ENCODE measurements around the gene PTPRU.

Gene PTPRU

GRCh38 chr1:29371332-29371731 is 135.0 kb downstream of the PTPRU start:
- no peak overlapping the region for H3K4me3 ChIP-seq (ENCODE audit: low read length, poor library complexity, severe bottlenecking)
- no peaks in the 10 kb centered on the region for H3K9me3 ChIP-seq (ENCODE audit: insufficient read depth, low read depth, low read length)
- TF ChIP-seq EZH2phosphoT487 (IDR thresholded peaks at IDR 0.05; ENCODE audit: borderline replicate concordance) (no peak), CTCF (conservative IDR thresholded peaks at IDR 0.05; ENCODE audit: low read length) (no peak)
- H3K9ac ChIP-seq (ENCODE audit: low read depth, low read length, poor library complexity, severe bottlenecking) = no peak overlapping the region
- no peaks in the 10 kb centered on the region for H3K79me2 ChIP-seq (ENCODE audit: insufficient read depth, low read length)
- H3K4me2 ChIP-seq (ENCODE audit: low read depth, low read length, poor library complexity, severe bottlenecking) = no peak overlapping the region
- no peaks in the 10 kb centered on the region for H3K36me3 ChIP-seq (ENCODE audit: insufficient read depth, low read length)
- H4K20me1 ChIP-seq (ENCODE audit: insufficient read depth, low read length, poor library complexity, severe bottlenecking) = no peaks in the 10 kb centered on the region
- no peaks in the 10 kb centered on the region for H3K9me2 ChIP-seq (replicated peaks; ENCODE audit: low read depth, low read length)
- no peaks in the 10 kb centered on the region for H3K27me3 ChIP-seq (ENCODE audit: insufficient read depth, low read length, poor library complexity, severe bottlenecking)
- no peaks in the 10 kb centered on the region for H3F3A ChIP-seq (ENCODE audit: low read depth)
- no peaks in the 10 kb centered on the region for H3K4me1 ChIP-seq (ENCODE audit: insufficient read depth, low read length, poor library complexity, severe bottlenecking)
- no peak overlapping the region for H2AFZ ChIP-seq (ENCODE audit: low read length)

GRCh38 chr1:29372108-29372507 is 135.8 kb downstream of the PTPRU start:
- no peaks in the 10 kb centered on the region for H3F3A ChIP-seq (ENCODE audit: low read depth)
- H3K36me3 ChIP-seq (ENCODE audit: insufficient read depth, low read length) = no peaks in the 10 kb centered on the region
- no peaks in the 10 kb centered on the region for H3K9me2 ChIP-seq (replicated peaks; ENCODE audit: low read depth, low read length)
- H3K9me3 ChIP-seq (ENCODE audit: insufficient read depth, low read depth, low read length) = no peaks in the 10 kb centered on the region
- H3K4me3 ChIP-seq (ENCODE audit: low read length, poor library complexity, severe bottlenecking) = no peak overlapping the region
- no peaks in the 10 kb centered on the region for H3K27me3 ChIP-seq (ENCODE audit: insufficient read depth, low read length, poor library complexity, severe bottlenecking)
- H3K4me1 ChIP-seq (ENCODE audit: insufficient read depth, low read length, poor library complexity, severe bottlenecking) = no peaks in the 10 kb centered on the region
- H3K9ac ChIP-seq (ENCODE audit: low read depth, low read length, poor library complexity, severe bottlenecking) = no peak overlapping the region
- H3K79me2 ChIP-seq (ENCODE audit: insufficient read depth, low read length) = no peaks in the 10 kb centered on the region
- TF ChIP-seq EZH2phosphoT487 (IDR thresholded peaks at IDR 0.05; ENCODE audit: borderline replicate concordance) (no peak), CTCF (conservative IDR thresholded peaks at IDR 0.05; ENCODE audit: low read length) (no peak)
- no peaks in the 10 kb centered on the region for H4K20me1 ChIP-seq (ENCODE audit: insufficient read depth, low read length, poor library complexity, severe bottlenecking)
- H2AFZ ChIP-seq (ENCODE audit: low read length) = no peak overlapping the region
- no peak overlapping the region for H3K4me2 ChIP-seq (ENCODE audit: low read depth, low read length, poor library complexity, severe bottlenecking)

Measured in Loucy (cell line).